EH (cell line): Measurements from ENCODE around the gene A4GNT.

ENCODE experiments used
- DNase-seq: peaks from one replicate; pipeline ENCODE4 v3.0.0-alpha.2; 2015; ENCODE audit warnings: low read depth

A4GNT gene

GRCh38 chr3:138078901-138079344, 53.3 kb downstream of the A4GNT start:
- DNase-seq, result peak; percentile 99

- DNase-seq, result peak; percentile 43
Observed at GRCh38 chr3:138078096-138078495, 54.1 kb downstream of the A4GNT start.
